GM18867 (cell line): ENCODE results near the gene ROBO3.

ENCODE experiments used
- ATAC-seq: cut with Tn5 transposase; IDR thresholded peaks from one replicate; pipeline ENCODE4 v1.9.1; 2021; ENCODE audit warnings: mild to moderate bottlenecking, moderate library complexity; ENCODE audit not compliant: unreplicated experiment

ROBO3 gene

DNA sequence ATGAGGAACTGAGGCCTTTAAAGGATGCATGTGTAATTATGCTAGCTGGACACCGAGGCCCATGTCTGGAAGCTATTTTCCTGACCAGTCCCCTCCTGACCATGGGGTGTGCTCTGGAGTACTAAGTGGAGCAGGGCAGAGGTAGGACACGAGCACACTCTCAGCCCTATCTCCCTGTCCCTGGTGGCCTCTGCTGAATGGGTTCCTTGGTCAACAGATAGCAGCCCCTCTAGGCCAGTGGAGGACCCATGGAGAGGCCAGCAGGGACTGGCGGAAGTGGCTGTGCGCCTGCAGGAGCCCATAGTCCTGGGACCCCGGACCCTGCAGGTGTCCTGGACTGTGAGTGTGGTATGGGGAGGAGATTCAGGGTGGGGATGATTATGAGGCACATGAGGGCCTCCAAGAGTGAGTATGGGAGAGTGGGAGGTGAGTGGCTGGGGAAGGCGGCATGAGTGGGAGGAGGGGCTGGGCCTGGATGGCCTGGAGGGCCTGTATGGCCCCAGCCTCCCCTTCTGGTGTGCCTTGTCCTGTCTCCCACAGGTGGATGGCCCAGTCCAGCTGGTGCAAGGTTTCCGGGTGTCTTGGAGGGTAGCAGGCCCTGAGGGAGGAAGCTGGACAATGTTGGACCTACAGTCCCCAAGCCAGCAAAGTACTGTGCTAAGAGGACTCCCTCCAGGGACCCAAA, 9.5 kb downstream of the ROBO3 start:
- no peak for ATAC-seq

GRCh38 chr11:124875401-124875800, 10.2 kb downstream of the ROBO3 start:
- ATAC-seq, result no peak

GRCh38 chr11:124875943-124876817, 10.9 kb downstream of the ROBO3 start:
- peak; percentile 95 for ATAC-seq

GRCh38 chr11:124876818-124877630, 11.8 kb downstream of the ROBO3 start:
- no peak for ATAC-seq

DNA sequence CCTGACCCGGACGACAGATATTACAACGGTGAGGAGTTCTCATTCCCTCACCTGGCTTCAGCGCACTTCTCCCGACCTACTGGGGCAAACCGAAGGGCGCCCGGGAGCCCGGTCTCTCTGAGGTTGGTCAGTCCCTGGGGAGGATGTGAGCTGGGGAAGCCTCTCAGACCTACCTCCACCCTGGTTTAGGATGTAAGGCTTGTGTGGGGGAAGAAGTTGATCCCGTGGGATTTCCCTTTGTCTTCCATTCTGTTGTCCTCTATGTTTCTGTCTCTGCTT, 12.3 kb downstream of the ROBO3 start:
- no peak for ATAC-seq

DNA sequence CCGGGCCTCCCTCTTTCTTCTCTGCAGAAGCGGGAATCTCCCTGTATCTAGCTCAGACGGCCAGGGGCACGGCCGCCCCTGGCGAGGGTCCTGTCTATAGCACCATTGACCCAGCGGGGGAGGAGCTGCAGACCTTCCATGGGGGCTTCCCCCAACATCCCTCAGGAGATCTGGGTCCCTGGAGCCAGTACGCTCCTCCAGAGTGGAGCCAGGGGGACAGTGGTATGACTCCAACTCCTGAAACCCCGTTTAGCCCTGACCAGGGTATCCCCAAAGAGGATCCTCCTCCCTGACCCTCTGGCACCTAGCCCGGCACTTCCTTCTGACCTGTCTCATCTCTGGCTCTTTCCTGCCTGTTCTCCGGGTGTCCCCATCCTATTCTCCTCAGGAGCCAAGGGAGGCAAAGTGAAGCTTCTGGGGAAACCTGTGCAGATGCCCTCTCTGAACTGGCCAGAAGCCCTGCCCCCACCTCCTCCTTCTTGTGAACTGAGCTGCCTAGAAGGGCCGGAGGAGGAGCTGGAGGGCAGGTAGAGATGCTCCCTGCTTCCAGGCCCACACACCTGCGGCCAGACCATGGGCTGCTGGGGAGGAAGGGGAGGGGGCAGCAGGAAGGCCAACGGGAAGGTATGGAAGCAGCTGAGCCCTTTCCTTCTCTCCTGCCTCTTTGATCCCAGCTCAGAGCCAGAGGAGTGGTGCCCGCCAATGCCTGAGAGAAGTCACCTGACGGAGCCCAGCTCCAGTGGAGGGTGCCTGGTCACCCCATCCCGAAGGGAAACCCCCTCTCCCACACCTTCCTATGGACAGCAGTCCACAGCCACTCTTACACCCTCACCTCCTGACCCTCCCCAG, 12.9 kb downstream of the ROBO3 start:
- ATAC-seq, result no peak

GRCh38 chr11:124878759-124879492, 13.7 kb downstream of the ROBO3 start:
- no peak for ATAC-seq

GRCh38 chr11:124879493-124880289, 14.5 kb downstream of the ROBO3 start:
- no peak for ATAC-seq

GRCh38 chr11:124880290-124880611, 15.0 kb downstream of the ROBO3 start:
- ATAC-seq, result no peak

- ATAC-seq, result no peak
Measured at GRCh38 chr11:124880958-124881357, 15.7 kb downstream of the ROBO3 start.

DNA sequence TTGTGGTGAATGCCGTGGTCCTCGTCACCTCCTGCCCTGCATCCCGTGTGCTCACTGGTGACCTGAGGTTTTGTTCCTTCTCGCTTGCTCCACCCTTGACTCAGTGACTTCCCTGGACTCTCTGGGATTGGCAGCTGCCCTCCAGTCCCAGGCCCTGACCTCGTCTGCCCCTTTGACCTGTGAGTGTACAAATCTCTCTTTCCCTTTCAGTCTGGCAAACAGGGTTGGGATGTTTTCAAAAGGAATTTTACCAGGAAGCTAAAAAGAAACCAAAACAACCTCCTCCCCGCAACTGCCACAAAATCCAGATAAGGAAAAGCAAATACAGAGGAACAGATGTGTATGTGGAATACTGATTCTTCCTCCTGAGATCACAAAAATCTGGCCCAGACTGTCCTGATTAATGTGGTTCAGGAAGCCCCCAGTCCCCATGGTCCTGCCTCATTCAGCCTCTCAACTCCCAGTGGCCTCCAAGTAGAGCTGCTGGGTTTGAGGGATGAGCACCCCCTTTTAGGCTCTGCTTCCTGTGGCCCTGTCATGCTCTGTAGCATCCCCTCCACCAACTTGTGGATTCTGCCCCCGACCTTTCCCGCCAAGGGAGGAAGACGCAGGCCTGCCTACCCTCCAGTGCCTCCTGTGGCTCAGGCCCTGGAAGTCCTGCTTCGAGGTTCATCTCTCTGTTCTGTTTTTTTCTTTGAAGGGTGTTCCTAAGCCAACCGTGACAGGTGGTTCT, 17.3 kb downstream of the ROBO3 start:
- no peak for ATAC-seq

DNA sequence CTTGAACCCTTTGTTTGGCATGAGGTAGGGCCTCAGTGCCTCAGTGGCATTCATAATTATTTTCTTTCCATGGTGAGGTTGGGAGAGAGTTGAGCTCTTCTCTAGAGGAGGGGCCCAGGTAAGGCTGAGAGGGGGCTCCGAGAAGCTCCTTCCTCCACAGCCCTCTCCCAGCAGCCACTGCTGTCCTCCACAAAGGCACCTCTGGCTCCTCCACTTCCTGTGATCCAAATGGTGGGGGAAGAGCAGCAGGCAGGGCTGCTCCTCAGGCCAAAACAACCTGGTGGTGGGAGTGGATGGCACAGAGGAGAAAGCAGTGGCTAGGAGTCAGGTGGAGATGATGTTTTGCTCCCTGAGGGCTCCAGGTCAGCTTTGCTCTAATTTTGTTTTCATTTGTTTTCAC, 19.1 kb downstream of the ROBO3 start:
- ATAC-seq, result no peak

GRCh38 chr11:124884869-124885479, 19.7 kb downstream of the ROBO3 start:
- ATAC-seq, result no peak

DNA sequence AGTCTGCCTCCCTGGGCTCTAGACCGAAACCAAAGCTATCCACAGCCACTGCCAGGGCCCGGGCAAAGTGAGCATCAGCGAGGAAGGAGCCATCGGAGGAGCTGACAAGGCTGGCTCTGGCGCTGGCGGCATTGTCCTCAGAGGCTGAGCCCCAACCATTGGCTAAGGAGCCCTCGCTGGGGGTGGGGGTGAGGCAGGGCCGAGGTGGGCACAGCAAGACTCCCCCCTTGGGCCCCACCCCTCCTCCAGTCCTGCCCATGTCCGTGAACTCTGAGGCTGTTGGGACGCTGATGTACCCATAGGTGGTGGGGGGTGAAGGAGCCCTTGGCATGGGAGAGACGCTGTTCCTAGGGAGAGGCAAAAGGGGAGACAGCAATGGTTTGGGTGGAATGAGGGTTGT, 21.2 kb downstream of the ROBO3 start:
- no peak for ATAC-seq

- no peak for ATAC-seq
Measured at GRCh38 chr11:124886978-124887666, 21.9 kb downstream of the ROBO3 start.

DNA sequence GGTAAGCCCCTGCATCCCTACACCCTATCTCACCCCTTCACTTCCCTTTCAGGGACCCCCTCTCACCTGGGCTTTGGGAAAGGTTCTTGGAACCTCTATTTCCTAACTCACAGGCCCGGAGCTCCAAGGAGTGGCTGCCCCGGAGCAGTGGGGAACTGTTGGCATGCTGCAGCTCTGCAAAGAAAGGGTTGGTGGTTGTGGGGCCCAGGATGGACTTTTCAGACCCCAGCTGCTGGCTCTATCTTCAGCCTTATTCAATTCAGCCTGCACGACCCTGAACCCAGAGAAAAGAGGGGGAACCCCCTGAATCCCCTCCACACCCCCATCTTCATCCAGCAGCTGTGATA, 22.4 kb downstream of the ROBO3 start:
- no peak for ATAC-seq

DNA sequence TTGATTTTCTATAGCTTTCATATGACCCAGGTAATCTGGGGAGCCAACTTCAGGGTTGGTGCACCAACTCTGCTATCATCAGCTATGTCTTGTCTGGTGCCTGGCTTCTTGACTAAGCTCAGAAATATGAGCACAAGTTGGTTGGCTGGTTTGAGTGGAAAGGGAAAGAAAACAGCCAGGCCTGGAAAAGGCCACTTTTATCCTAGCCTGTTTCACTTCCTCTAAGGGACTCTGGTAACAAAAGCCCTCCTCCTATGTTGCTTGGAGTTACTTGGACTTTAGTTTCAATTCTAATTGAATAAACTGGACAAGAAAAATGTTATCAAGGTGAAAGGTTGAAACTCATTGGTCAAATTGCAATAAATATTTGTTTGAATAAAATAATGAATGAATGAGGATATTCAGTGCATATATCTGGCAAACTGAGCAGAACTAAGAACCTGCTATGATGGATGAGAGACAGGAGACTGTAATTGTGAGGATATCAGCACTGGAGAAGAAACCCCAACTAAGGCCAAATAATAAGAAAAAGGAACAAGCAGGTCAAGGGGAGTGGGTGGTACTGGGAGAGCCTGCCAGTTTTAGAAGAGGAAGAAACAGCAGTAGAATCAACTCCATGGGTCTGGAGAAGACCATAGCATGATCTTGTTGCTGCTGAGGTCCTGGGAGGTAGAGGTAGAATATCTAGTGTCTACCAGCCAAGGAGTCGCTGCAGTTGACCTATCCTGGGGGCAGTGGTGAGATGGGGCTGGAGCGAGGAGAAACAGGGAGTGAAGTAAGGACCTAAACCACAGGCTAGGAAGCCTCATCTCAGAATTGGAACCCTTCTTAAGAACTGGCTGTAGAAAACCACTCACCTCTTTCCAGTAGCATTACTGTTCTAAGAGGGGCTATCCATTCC, 24.2 kb downstream of the ROBO3 start:
- ATAC-seq, result no peak
